Tracheal epithelial cell (primary cell): ENCODE data around the gene ACAT1. TPM values are rescaled to one million over a fixed set of nuclear protein-coding genes. Genes with fewer than 3 reads are reported as not detected.

Experiments used
- total RNA-seq: library from RNA; depleted of rRNA; stranded (reverse); fragments of >200 nt; gene quantifications from 2 replicates; pipeline ENCODE4 v1.2.1, GENCODE V29; 2014

The ACAT1 gene
- 45.4 and 48.7 TPM in 2 replicates for total RNA-seq

GRCh38 chr11:108121274-108122155 is at the start of gene ACAT1:
Gene ACAT1, plus strand, starts transcription at chr11:108121567. Its CDS starts 40 bp downstream, at chr11:108121607.

Other genes starting within 250 kb of the ACAT1 start
- not detected in 2 replicates for gene RAB39A, start 193.1 kb upstream of the ACAT1 start, total RNA-seq
- 27.7 and 36.4 TPM in 2 replicates for gene CUL5, start 112.7 kb upstream of the ACAT1 start, total RNA-seq
- 8.2 and 9.6 TPM in 2 replicates for gene NPAT, start 101.1 kb downstream of the ACAT1 start, total RNA-seq
- gene ATM, start 101.5 kb downstream of the ACAT1 start, total RNA-seq = 37.1 and 37.3 TPM in 2 replicates